ENCODE results near the gene SPACA5B. TPM values are rescaled to one million over a fixed set of nuclear protein-coding genes. Genes with fewer than 3 reads are reported as not detected.
"Not testable (repeated sequence)": the region's sequence is repeated elsewhere in the genome, so short reads cannot be mapped to it uniquely, and the experiment has no call there.

Gene SPACA5B
- total RNA-seq, 2 experiments from 2014 or later: not detected

- ChIA-PET CTCF (no interaction called here), POLR2A (no interaction called here)
- H3K36me3 ChIP-seq (ENCODE audit: insufficient read depth, low read length): no peaks in the 10 kb centered on the region
- TF ChIP-seq, protein P1, sequence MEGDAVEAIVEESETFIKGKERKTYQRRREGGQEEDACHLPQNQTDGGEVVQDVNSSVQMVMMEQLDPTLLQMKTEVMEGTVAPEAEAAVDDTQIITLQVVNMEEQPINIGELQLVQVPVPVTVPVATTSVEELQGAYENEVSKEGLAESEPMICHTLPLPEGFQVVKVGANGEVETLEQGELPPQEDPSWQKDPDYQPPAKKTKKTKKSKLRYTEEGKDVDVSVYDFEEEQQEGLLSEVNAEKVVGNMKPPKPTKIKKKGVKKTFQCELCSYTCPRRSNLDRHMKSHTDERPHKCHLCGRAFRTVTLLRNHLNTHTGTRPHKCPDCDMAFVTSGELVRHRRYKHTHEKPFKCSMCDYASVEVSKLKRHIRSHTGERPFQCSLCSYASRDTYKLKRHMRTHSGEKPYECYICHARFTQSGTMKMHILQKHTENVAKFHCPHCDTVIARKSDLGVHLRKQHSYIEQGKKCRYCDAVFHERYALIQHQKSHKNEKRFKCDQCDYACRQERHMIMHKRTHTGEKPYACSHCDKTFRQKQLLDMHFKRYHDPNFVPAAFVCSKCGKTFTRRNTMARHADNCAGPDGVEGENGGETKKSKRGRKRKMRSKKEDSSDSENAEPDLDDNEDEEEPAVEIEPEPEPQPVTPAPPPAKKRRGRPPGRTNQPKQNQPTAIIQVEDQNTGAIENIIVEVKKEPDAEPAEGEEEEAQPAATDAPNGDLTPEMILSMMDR (IDR thresholded peaks at IDR 0.05): no peak
- no peaks in the 10 kb centered on the region for H3K9me3 ChIP-seq (ENCODE audit: control insufficient read depth in 1 of 2, insufficient read depth in 1 of 2, low read length in 2 of 2)
- Mint-ChIP-seq H3K27me3 (peaks cover 4% of the 10 kb centered on the region), H3K36me3 (ENCODE audit: low read depth) (no peaks in the 10 kb centered on the region), H3K4me1 (ENCODE audit: low read depth) (no peaks in the 10 kb centered on the region), H3K9me3 (no peaks in the 10 kb centered on the region), H3K4me3 (no peak overlapping the region), H3K27ac (no peak overlapping the region)
- ATAC-seq (ENCODE audit: poor library complexity) (no peak), DNase-seq (no peak)
- H3K27me3 ChIP-seq (ENCODE audit: control insufficient read depth in 1 of 2, insufficient read depth in 2 of 2, low read length in 2 of 2): no peaks in the 10 kb centered on the region
- H3K4me1 ChIP-seq (ENCODE audit: insufficient read depth, low read length): no peaks in the 10 kb centered on the region
- H3K27ac ChIP-seq (ENCODE audit: low read depth in 1 of 2, low read length in 2 of 2): no peak overlapping the region
- H3K4me3 ChIP-seq (ENCODE audit: low read length): no peak overlapping the region
- intact Hi-C loops (cut with DNase I, micrococcal nuclease): no loop called here
These were observed 34.8 kb downstream of the SPACA5B start for GRCh38 chrX:48165241-48165640.

DNA sequence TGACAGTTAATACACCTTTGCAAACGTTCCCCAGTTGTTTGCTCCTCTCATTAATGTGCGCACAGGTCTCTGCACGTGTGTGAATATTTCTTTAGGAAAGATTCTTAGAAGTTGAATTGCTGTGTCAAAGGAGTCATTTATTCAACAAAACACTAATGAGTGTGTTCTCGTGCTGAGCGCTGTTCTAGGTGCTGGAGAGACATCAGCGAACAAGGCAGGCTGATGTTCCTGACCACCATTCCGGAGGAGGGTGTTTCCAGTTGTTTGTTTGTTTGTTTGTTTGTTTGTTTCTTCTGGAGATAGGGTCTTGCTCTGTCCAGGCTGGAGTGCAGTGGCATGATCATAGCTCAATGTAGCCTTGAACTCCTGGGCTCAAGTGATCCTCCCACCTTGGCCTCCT lies 35.9 kb downstream of the SPACA5B start:
- POLR2A ChIA-PET, DNase-seq, CTCF ChIA-PET: not testable (repeated sequence)

GRCh38 chrX:48179691-48180090 lies 49.3 kb downstream of the SPACA5B start:
- no peaks in the 10 kb centered on the region for H3K27me3 ChIP-seq (ENCODE audit: control insufficient read depth in 1 of 2, insufficient read depth in 2 of 2, low read length in 2 of 2)
- DNase-seq (no peak), ATAC-seq (ENCODE audit: poor library complexity) (no peak)
- H3K27ac ChIP-seq (ENCODE audit: low read depth in 1 of 2, low read length in 2 of 2): no peak overlapping the region
- Mint-ChIP-seq H3K4me1 (ENCODE audit: low read depth) (no peaks in the 10 kb centered on the region), H3K9me3 (no peaks in the 10 kb centered on the region), H3K36me3 (ENCODE audit: low read depth) (no peaks in the 10 kb centered on the region), H3K27ac (no peak overlapping the region), H3K4me3 (no peak overlapping the region), H3K27me3 (peaks cover 1% of the 10 kb centered on the region)
- TF ChIP-seq, protein P1 (IDR thresholded peaks at IDR 0.05): no peak
- intact Hi-C loops (cut with DNase I, micrococcal nuclease): no loop called here
- POLR2A ChIA-PET: no interaction called here
- H3K36me3 ChIP-seq (ENCODE audit: insufficient read depth, low read length): no peaks in the 10 kb centered on the region
- H3K4me1 ChIP-seq (ENCODE audit: insufficient read depth, low read length): no peaks in the 10 kb centered on the region
- CTCF ChIA-PET: no interaction called here
- no peak overlapping the region for H3K4me3 ChIP-seq (ENCODE audit: low read length)
- no peaks in the 10 kb centered on the region for H3K9me3 ChIP-seq (ENCODE audit: control insufficient read depth in 1 of 2, insufficient read depth in 1 of 2, low read length in 2 of 2)

More for the DNA sequence above, 35.9 kb downstream of the SPACA5B start:
- H3K9me3 ChIP-seq (ENCODE audit: control insufficient read depth in 1 of 2, insufficient read depth in 1 of 2, low read length in 2 of 2); H3K27ac Mint-ChIP-seq; H3K9me3 Mint-ChIP-seq; ATAC-seq (ENCODE audit: poor library complexity); H3K27me3 ChIP-seq (ENCODE audit: control insufficient read depth in 1 of 2, insufficient read depth in 2 of 2, low read length in 2 of 2); H3K4me1 ChIP-seq (ENCODE audit: insufficient read depth, low read length); H3K4me3 ChIP-seq (ENCODE audit: low read length); H3K4me3 Mint-ChIP-seq; H3K27me3 Mint-ChIP-seq; H3K36me3 Mint-ChIP-seq (ENCODE audit: low read depth); H3K4me1 Mint-ChIP-seq (ENCODE audit: low read depth); intact Hi-C loops (cut with DNase I, micrococcal nuclease); H3K36me3 ChIP-seq (ENCODE audit: insufficient read depth, low read length); H3K27ac ChIP-seq (ENCODE audit: low read depth in 1 of 2, low read length in 2 of 2): not testable (repeated sequence)

DNA sequence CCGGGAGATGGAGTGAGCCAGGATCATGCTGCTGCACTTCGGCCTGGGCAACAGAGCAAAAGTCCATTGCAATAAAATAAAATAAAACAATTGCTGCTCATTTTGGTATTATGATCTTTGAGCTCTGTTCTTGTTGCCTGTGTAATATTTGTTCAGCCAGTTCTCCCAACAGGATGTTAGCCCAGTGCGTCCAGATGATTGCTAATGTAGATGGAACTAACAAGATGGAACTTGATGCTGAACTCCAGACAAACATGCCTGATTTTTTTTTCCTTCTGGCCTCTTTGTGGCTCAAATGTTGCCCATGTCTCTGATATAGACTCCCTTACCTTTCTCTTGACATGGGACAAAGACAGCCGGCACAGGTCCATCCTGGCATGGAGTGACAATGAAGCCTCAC lies 50.4 kb downstream of the SPACA5B start:
- no peaks in the 10 kb centered on the region for H3K9me3 ChIP-seq (ENCODE audit: control insufficient read depth in 1 of 2, insufficient read depth in 1 of 2, low read length in 2 of 2)
- Mint-ChIP-seq H3K27me3 (peaks cover 3% of the 10 kb centered on the region), H3K4me1 (ENCODE audit: low read depth) (no peaks in the 10 kb centered on the region), H3K9me3 (no peaks in the 10 kb centered on the region), H3K4me3 (no peak overlapping the region), H3K36me3 (ENCODE audit: low read depth) (no peaks in the 10 kb centered on the region), H3K27ac (no peak overlapping the region)
- ChIA-PET POLR2A (no interaction called here), CTCF (no interaction called here)
- ATAC-seq (ENCODE audit: poor library complexity): no peak
- H3K27me3 ChIP-seq (ENCODE audit: control insufficient read depth in 1 of 2, insufficient read depth in 2 of 2, low read length in 2 of 2): no peaks in the 10 kb centered on the region
- H3K36me3 ChIP-seq (ENCODE audit: insufficient read depth, low read length): no peaks in the 10 kb centered on the region
- no peak overlapping the region for H3K4me3 ChIP-seq (ENCODE audit: low read length)
- H3K27ac ChIP-seq (ENCODE audit: low read depth in 1 of 2, low read length in 2 of 2): no peak overlapping the region
- TF ChIP-seq, protein P1 (IDR thresholded peaks at IDR 0.05): no peak
- intact Hi-C loops (cut with DNase I, micrococcal nuclease): no loop called here
- no peaks in the 10 kb centered on the region for H3K4me1 ChIP-seq (ENCODE audit: insufficient read depth, low read length)
- DNase-seq: no peak

DNA sequence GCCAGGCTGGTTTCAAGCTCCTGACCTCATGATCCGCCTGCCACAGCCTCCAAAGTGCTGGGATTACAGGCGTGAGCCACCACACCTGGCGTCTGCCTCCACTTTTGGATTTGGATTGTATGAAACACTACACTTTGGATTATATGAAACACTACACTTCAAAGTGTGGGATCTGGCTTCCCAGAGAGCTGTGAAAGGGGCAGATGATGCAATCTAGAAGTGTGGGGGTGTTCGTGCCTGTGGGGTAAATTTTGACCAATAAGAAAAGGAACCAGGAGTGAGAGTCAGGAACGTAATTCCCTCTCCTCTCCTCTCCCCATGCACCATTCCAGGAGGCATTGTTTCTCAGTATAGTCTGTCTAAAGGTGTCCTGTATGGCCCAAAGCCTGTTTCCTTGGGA lies 51.5 kb downstream of the SPACA5B start:
- H3K4me1 Mint-ChIP-seq (ENCODE audit: low read depth); H3K36me3 Mint-ChIP-seq (ENCODE audit: low read depth); H3K36me3 ChIP-seq (ENCODE audit: insufficient read depth, low read length); H3K27ac Mint-ChIP-seq; POLR2A ChIA-PET; H3K9me3 ChIP-seq (ENCODE audit: control insufficient read depth in 1 of 2, insufficient read depth in 1 of 2, low read length in 2 of 2); ATAC-seq (ENCODE audit: poor library complexity); H3K27ac ChIP-seq (ENCODE audit: low read depth in 1 of 2, low read length in 2 of 2); H3K4me3 ChIP-seq (ENCODE audit: low read length); DNase-seq; intact Hi-C loops (cut with DNase I, micrococcal nuclease); H3K27me3 Mint-ChIP-seq; H3K4me1 ChIP-seq (ENCODE audit: insufficient read depth, low read length); H3K9me3 Mint-ChIP-seq; CTCF ChIA-PET; H3K4me3 Mint-ChIP-seq; H3K27me3 ChIP-seq (ENCODE audit: control insufficient read depth in 1 of 2, insufficient read depth in 2 of 2, low read length in 2 of 2): not testable (repeated sequence)

Measured in CD4-positive, alpha-beta T cell (primary cell).